ENCODE results near the gene CYP27C1. TPM values are rescaled to one million over a fixed set of nuclear protein-coding genes. Genes with fewer than 3 reads are reported as not detected.
A peak's percentile ranks its signal among the peaks of the same experiment; 100 is the strongest.

Gene CYP27C1
- total and polyA plus RNA-seq, 9 of the 15 experiments (the other 6 are each of a cell fraction or from before 2014, with no cell fraction given): not detected

DNA sequence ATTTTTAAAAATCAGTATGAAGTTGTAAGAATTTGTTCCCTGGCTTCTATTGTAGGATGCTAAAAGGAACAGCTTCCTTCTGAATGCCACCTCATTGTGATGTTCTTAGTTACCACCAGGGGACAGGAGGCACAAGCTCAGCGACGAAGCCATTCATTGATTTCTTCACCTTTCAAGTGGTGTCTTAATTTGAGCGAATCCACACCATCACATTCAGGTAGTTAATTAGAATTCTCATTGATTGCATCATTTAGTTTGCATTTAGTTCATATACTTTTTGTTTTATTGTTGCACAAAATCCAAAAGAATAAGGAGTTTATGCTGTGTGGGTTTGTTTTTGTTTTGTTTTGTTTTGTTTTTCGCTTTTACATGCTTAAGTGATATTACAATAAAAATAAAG is 23.1 kb downstream of the CYP27C1 start:
- no peaks in the 10 kb centered on the region for H3K79me2 ChIP-seq (ENCODE audit: control insufficient read depth, insufficient read depth, low read length)
- in situ Hi-C loops (cut with MboI): no loop called here
- H2AFZ ChIP-seq (ENCODE audit: low read depth, low read length): no peak overlapping the region
- no peak overlapping the region for H3K27ac ChIP-seq (ENCODE audit: extremely low read depth, low read depth, low read length)
- no peaks in the 10 kb centered on the region for H4K20me1 ChIP-seq (replicated peaks; ENCODE audit: control insufficient read depth, insufficient read depth, low read length)
- ChIA-PET CTCF (ENCODE audit: low intra/inter-chr PET ratio) (interaction anchor here (1.4 to 2.7 kb wide), 3 partner anchors 256 to 283 kb away, joined by 4 to 15 read pairs (median 10); no protein-coding TSS in a partner anchor), POLR2A (interaction anchor here (0.6 to 0.7 kb wide), 3 partner anchors 45 to 520 kb away, joined by 3 read pairs; no protein-coding TSS in a partner anchor)
- H3K4me3 ChIP-seq: no peak overlapping the region
- BruUV-seq (replicated peaks): no TSS peak
- H3K9me3 ChIP-seq (replicated peaks; ENCODE audit: control insufficient read depth, insufficient read depth, low read depth, low read length): no peaks in the 10 kb centered on the region
- peaks cover 41 to 63% of the 10 kb centered on the region in 2 experiments for H3K27me3 ChIP-seq (ENCODE audit: control insufficient read depth in 2 of 2, insufficient read depth in 2 of 2, low read length in 2 of 2)
- no peak overlapping the region for H3K4me2 ChIP-seq (ENCODE audit: insufficient read depth, low read length)
- ATAC-seq: peak; percentile 71
- H3K36me3 ChIP-seq (ENCODE audit: control insufficient read depth, insufficient read depth, low read length): no peaks in the 10 kb centered on the region
- 1% methylated on average over 4 of the region's 4 CpGs for WGBS (ENCODE audit: insufficient coverage, low coverage, missing lambda C conversion rate)
- intact Hi-C loops (cut with micrococcal nuclease): loop anchor here (1.0 to 10.0 kb wide), 4 partner anchors 128 to 450 kb away; partner anchors contain the start of gene GPR17
- no peaks in the 10 kb centered on the region for H3K9me1 ChIP-seq (ENCODE audit: control insufficient read depth, insufficient read depth, low read length)
- H3K9ac ChIP-seq (ENCODE audit: insufficient read depth in 1 of 2, low read depth in 2 of 2, low read length in 2 of 2): no peak overlapping the region
- peak; percentile 81 for FAIRE-seq
- peaks cover 0 to 10% of the 10 kb centered on the region in 2 experiments; a peak in 2 of 5 replicates for H3K4me1 ChIP-seq (replicated peaks in 1 of 2; ENCODE audit: control insufficient read depth in 2 of 2, insufficient read depth in 2 of 2, low read length in 2 of 2)
- peak; percentile 27 to 48 (median 42) for DNase-seq (ENCODE audit: extremely low read depth in 1 of 4, low spot score in 3 of 4)
- TF ChIP-seq SMC3 (conservative IDR thresholded peaks at IDR 0.05; ENCODE audit: insufficient read depth, low read depth, low read length) (peak; percentile 36), CEBPB (tag; IDR thresholded peaks at IDR 0.05) (peak; percentile 78), NFE2 (IDR thresholded peaks at IDR 0.05; ENCODE audit: low read depth) (peak; percentile 21; the same call in 1 of the 2 replicates), ILF3 (IDR thresholded peaks at IDR 0.05; ENCODE audit: borderline replicate concordance) (no peak), SMAD1 (IDR thresholded peaks at IDR 0.05; ENCODE audit: low read depth, low read length, partially characterized antibody) (no peak), RUNX1 (IDR thresholded peaks at IDR 0.05; ENCODE audit: low read depth) (no peak), SAFB (IDR thresholded peaks at IDR 0.05; ENCODE audit: borderline replicate concordance, low read depth, low read length) (no peak)
- TF ChIP-seq, protein P1, sequence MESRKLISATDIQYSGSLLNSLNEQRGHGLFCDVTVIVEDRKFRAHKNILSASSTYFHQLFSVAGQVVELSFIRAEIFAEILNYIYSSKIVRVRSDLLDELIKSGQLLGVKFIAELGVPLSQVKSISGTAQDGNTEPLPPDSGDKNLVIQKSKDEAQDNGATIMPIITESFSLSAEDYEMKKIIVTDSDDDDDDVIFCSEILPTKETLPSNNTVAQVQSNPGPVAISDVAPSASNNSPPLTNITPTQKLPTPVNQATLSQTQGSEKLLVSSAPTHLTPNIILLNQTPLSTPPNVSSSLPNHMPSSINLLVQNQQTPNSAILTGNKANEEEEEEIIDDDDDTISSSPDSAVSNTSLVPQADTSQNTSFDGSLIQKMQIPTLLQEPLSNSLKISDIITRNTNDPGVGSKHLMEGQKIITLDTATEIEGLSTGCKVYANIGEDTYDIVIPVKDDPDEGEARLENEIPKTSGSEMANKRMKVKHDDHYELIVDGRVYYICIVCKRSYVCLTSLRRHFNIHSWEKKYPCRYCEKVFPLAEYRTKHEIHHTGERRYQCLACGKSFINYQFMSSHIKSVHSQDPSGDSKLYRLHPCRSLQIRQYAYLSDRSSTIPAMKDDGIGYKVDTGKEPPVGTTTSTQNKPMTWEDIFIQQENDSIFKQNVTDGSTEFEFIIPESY (CRISPR knock-in tag; IDR thresholded peaks at IDR 0.05): no peak
- TF ChIP-seq, protein P2, sequence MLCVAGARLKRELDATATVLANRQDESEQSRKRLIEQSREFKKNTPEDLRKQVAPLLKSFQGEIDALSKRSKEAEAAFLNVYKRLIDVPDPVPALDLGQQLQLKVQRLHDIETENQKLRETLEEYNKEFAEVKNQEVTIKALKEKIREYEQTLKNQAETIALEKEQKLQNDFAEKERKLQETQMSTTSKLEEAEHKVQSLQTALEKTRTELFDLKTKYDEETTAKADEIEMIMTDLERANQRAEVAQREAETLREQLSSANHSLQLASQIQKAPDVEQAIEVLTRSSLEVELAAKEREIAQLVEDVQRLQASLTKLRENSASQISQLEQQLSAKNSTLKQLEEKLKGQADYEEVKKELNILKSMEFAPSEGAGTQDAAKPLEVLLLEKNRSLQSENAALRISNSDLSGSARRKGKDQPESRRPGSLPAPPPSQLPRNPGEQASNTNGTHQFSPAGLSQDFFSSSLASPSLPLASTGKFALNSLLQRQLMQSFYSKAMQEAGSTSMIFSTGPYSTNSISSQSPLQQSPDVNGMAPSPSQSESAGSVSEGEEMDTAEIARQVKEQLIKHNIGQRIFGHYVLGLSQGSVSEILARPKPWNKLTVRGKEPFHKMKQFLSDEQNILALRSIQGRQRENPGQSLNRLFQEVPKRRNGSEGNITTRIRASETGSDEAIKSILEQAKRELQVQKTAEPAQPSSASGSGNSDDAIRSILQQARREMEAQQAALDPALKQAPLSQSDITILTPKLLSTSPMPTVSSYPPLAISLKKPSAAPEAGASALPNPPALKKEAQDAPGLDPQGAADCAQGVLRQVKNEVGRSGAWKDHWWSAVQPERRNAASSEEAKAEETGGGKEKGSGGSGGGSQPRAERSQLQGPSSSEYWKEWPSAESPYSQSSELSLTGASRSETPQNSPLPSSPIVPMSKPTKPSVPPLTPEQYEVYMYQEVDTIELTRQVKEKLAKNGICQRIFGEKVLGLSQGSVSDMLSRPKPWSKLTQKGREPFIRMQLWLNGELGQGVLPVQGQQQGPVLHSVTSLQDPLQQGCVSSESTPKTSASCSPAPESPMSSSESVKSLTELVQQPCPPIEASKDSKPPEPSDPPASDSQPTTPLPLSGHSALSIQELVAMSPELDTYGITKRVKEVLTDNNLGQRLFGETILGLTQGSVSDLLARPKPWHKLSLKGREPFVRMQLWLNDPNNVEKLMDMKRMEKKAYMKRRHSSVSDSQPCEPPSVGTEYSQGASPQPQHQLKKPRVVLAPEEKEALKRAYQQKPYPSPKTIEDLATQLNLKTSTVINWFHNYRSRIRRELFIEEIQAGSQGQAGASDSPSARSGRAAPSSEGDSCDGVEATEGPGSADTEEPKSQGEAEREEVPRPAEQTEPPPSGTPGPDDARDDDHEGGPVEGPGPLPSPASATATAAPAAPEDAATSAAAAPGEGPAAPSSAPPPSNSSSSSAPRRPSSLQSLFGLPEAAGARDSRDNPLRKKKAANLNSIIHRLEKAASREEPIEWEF (CRISPR knock-in tag; IDR thresholded peaks at IDR 0.05): no peak
- TF ChIP-seq, protein P3, sequence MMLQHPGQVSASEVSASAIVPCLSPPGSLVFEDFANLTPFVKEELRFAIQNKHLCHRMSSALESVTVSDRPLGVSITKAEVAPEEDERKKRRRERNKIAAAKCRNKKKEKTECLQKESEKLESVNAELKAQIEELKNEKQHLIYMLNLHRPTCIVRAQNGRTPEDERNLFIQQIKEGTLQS (IDR thresholded peaks at IDR 0.05): peak; percentile 59; the same call in 1 of the 2 replicates
- TF ChIP-seq, protein P3 (CRISPR knock-in tag; conservative IDR thresholded peaks at IDR 0.05): no peak
- TF ChIP-seq, protein P4, sequence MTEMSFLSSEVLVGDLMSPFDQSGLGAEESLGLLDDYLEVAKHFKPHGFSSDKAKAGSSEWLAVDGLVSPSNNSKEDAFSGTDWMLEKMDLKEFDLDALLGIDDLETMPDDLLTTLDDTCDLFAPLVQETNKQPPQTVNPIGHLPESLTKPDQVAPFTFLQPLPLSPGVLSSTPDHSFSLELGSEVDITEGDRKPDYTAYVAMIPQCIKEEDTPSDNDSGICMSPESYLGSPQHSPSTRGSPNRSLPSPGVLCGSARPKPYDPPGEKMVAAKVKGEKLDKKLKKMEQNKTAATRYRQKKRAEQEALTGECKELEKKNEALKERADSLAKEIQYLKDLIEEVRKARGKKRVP (CRISPR knock-in tag; IDR thresholded peaks at IDR 0.05): peak; percentile 66
